ENCODE measurements around the gene PPA1. TPM values are rescaled to one million over a fixed set of nuclear protein-coding genes. Genes with fewer than 3 reads are reported as not detected.

Gene PPA1
- total RNA-seq, 2 experiments from 2014 or later, result 124 to 132 TPM

GRCh38 chr10:70155255-70155838, 77.9 kb downstream of the PPA1 start:
- ChIA-PET CTCF (interaction anchor here (0.6 to 5.5 kb wide), 4 partner anchors 9 to 24 kb away, joined by 3 to 45 read pairs (median 4); partner anchors contain the start of gene TYSND1), POLR2A (no interaction called here)
- no peaks in the 10 kb centered on the region for H3K9me3 Mint-ChIP-seq
- no peak overlapping the region for H3K4me3 Mint-ChIP-seq
- no peak for DNase-seq
- peaks cover 13% of the 10 kb centered on the region for H3K4me1 Mint-ChIP-seq
- no peaks in the 10 kb centered on the region for H3K27me3 Mint-ChIP-seq
- H3K27ac Mint-ChIP-seq, result no peak overlapping the region
- H3K36me3 Mint-ChIP-seq (ENCODE audit: low read depth), result peaks cover 72% of the 10 kb centered on the region

Other genes with a start within 250 kb of the PPA1 start
- gene MACROH2A2, start 180.6 kb downstream of the PPA1 start, total RNA-seq, result 1 to 10 TPM; 4.9 to 5.0 TPM
- 1 to 10 TPM; 2.5 to 3.3 TPM for gene AIFM2, start 100.6 kb downstream of the PPA1 start, total RNA-seq
- 10 to 100 TPM; 11.6 to 14.3 TPM for gene TYSND1, start 86.7 kb downstream of the PPA1 start, total RNA-seq
- 100 to 1,000 TPM; 102 to 119 TPM for gene SAR1A, start 62.9 kb downstream of the PPA1 start, total RNA-seq
- gene NPFFR1, start 50.6 kb upstream of the PPA1 start, total RNA-seq, result not detected
- 10 to 100 TPM; 13.2 to 14.9 TPM for gene LRRC20, start 149.2 kb upstream of the PPA1 start, total RNA-seq
- 10 to 100 TPM; 56.1 to 68.7 TPM for gene EIF4EBP2, start 170.7 kb upstream of the PPA1 start, total RNA-seq
- not detected for gene NODAL, start 208.3 kb upstream of the PPA1 start, total RNA-seq
- gene PALD1, start 245.3 kb upstream of the PPA1 start, total RNA-seq, result 1 to 10 TPM; 1.2 to 1.5 TPM

Data from activated CD4-positive, alpha-beta T cell treated with anti-CD3 and anti-CD28 coated beads, Interleukin-2, amount 10 ng/mL, durations not matched to agents 7 days and 5 days (primary cell).